ENCODE results near the gene DAPK2. TPM values are rescaled to one million over a fixed set of nuclear protein-coding genes. Genes with fewer than 3 reads are reported as not detected.

DAPK2 gene
- total RNA-seq, 2 donors from 2014 or later = 2.1 to 3.1 TPM

DNA sequence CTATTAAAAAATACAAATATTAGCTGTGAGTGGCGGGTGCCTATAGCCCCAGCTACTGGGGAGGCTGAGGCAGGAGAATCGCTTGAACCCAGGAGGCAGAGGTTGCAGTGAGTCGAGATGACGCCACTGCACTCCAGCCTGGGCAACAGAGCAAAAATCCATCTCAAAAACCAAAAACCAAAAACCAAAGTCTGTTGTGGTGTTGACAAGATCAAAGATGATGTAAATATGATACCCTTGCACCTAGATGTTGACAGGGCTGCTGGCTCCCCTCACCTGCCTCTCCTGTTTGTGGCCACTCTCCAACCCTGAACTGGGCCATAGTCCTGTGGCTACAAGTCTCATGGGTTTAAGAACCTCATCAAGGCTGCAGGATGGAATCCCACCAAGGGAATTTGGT, 16.2 kb downstream of the DAPK2 start:
- no peak for DNase-seq (ENCODE audit: low spot score)
- intact Hi-C loops (cut with DNase I) = no loop called here

DNA sequence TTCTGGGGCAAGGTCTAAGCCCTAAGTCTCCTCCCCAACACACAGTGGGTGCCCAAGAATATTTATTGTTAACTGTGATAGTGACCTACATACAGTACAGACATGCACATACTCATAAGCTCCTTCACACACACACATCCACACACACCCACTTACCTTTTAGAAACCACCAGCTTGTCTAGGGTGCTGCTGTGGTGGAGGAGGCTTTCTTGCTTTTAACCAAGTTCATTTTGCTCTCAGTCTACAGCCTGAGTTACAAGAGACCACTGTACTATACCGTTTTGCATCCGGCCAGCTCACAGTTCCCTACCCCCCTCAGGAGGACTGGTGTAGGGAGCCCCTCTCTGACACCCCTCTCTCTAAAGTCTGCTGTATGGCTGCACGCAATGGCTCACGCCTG, 16.7 kb downstream of the DAPK2 start:
- no peak for DNase-seq (ENCODE audit: low spot score)
- intact Hi-C loops (cut with DNase I) = no loop called here

DNA sequence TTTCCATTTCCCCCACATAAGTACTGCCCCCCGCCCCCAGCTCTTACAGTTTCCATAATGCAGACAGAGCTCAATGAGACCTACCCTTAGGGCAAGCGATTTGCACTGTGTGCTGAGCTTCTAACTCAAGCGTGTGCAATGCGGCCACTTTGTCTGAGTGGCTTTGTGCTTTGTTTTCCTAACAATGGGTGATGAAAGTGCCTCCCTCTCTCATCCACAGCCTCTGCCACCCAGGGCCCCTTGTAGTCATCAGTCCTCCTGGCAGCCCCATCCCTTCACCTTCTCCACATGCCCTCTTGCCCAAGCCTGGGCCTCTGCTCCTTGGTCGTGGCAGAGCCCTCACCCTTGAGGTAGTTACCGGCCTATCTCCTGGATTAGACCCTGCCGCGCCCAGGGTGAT, 17.2 kb downstream of the DAPK2 start:
- DNase-seq (ENCODE audit: low spot score) = no peak
- intact Hi-C loops (cut with DNase I) = no loop called here

DNA sequence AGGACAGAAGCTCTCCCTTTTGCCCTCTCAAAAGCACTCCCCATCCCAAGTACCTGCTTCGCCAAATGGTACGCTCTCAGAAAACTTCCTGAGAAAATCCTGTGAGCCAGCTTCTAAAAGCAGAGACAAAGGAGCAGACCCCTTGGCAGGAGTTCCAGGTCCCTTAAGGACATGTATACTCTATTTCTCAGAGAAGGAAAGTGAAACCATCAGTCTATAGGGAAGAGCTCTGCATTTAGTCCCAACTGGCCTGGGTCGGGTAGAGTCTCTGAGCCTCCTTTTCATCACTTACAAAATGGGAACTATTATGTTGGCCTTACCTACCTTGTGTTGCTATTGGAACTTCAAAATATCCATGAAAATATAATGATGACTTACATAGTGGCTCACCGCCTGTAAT, 19.7 kb downstream of the DAPK2 start:
- intact Hi-C loops (cut with DNase I) = no loop called here
- DNase-seq (ENCODE audit: low spot score) = no peak

DNA sequence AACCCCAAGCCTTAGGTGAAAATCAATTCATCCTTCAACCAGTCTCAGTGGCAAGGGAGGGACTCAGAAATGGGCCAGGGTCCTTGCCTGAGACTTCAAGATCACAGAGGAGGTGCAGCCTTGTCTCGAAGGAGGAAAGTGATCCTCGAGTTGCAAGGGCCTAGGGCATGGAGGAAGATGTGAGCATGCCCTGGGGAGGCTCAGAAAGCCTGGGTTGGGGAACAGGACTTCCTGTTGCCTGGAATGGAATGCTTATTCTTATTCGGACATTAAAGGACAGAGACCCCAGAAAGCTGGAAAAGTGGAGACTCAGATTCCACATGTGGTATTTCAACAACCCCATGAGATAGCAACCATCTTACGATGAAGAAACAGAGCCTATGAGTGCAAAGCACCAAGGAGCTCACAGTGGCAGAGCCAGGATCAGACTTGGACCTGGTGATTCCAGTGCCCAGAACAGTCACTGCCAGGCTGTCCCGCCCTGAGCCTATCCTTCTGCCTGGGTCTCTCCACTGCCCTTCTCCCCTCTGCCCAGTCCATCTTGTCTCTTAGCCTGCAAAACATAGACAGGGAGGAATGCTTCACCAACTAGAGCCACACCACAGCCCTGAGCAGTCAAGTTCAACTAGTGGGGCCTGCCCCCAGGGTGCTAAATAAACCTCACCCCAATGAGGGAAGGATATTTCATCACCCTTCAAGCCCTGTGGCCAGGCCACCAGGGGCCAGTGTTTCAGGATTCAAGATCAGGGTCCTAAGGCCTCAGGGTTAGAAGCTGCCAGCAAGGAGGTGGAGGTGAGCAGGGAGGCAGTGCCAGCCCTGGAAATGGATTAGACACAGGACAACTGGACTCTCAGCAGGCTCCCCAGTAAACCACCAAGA, 21.9 kb downstream of the DAPK2 start:
- no peak for DNase-seq (ENCODE audit: low spot score)
- intact Hi-C loops (cut with DNase I) = no loop called here

- intact Hi-C loops (cut with DNase I) = no loop called here
Observed at GRCh38 chr15:64023220-64023619, 23.1 kb downstream of the DAPK2 start.

DNA sequence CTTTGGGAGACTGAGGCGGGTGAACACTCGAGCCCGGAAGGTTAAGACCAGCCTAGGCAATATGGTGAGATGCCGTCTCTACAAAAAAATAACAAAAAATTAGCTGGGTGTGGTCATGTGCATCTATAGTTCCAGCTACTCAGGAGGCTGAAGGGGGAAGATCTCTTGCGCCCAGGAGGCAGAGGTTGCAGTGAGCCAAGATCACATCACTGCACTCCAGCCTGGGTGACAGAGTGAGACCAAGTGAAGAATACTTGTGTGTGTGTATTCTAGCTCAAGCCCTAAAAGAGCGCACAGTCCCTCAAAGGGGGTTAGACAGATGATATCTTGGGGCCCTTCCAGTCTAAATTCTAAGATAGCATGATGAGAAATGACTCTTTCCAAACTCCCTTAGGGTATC, 23.7 kb downstream of the DAPK2 start:
- DNase-seq (ENCODE audit: low spot score) = no peak
- intact Hi-C loops (cut with DNase I) = no loop called here

More at GRCh38 chr15:64023220-64023619, 23.1 kb downstream of the DAPK2 start:
- no peak for DNase-seq (ENCODE audit: low spot score)

DNA sequence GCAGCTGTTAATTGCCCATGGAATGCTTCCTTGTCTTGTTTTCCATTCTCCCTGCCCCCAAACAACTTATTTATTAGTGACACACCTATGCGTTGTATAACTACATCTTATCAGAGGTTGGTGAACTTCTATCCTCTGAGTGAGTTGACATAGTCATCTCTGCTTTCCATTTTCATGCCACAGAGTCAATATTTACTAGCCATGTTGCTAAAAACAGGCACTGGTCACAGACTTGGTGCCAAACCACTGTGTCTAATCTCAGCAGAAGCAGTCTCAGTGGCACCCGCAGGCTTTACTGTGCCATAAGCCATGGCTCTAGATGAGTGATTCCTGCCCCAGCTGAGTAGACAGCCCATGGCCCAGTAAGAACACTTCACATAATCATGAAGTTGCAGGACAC, 26.5 kb downstream of the DAPK2 start:
- DNase-seq (ENCODE audit: low spot score) = no peak
- intact Hi-C loops (cut with DNase I) = no loop called here

DNA sequence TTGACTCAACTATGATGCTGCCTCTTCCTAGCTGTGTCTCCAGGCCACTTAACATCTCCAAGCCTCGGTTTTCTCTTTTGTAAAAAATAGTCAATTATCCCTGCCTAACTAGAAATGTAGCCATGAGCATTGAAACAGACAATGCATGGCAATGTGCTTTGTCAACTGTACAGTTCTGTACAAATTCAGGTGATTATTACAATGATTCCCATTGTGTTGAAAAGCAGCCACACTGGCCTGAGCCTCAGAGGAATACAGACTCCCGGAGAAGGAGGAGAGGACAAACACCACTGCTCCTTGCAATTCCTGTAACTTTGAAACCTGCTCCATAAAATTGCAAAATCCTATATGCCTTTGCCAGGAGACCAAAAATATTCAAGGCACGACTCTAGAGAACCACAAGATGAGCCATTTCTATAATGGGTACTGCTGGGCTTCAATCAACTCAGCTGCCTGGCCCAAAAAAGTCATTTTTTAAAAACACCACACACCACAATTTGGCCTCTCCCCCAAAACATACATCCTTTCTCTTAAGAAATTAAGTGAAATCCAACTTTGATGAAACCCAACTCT, 28.6 kb downstream of the DAPK2 start:
- DNase-seq (ENCODE audit: low spot score) = no peak
- intact Hi-C loops (cut with DNase I) = no loop called here

GRCh38 chr15:64017082-64017588, 29.1 kb downstream of the DAPK2 start:
- intact Hi-C loops (cut with DNase I) = no loop called here
- no peak for DNase-seq (ENCODE audit: low spot score)

DNA sequence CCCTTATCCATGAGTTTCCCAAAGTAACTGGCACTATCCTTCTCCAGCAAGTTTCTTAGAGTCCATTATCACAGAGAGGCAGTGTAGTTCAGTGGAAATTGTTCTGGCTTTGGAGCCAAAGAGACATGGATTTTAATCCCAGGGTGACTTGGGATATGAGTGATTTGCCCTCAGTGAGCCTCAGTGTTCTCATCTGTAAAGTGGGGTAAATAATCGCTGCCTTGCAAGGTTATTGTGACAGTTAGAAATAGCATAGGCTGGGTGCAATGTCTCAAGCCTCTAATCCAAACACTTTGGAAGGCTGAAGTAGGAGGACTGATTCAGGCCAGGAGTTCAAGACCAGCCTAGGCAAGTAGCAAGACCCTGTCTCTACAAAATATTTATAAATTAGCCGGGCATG, 30.0 kb downstream of the DAPK2 start:
- intact Hi-C loops (cut with DNase I) = no loop called here

DNA sequence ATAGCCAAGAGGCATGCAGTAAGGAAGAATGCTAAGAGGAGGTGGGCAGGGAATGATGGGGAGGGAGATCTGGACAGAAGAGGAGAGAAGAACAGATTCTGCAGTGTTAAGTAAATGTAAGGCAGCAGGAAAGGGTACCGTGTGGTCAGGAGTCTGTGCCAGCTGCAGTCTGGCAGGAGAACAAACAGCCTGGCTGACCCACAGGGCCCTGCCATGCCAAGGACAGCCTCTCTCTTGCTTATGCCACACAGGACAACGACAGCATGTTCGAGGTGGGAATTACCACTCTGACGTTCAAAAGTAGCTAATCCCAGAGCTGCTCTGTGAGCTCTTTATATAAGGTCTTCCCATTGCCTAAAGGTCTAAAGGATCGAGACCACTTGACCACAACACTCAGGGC, 31.3 kb downstream of the DAPK2 start:
- intact Hi-C loops (cut with DNase I) = no loop called here

More for the DNA sequence above, 30.0 kb downstream of the DAPK2 start:
- DNase-seq (ENCODE audit: low spot score) = no peak

GRCh38 chr15:64013179-64014062, 32.9 kb downstream of the DAPK2 start:
- intact Hi-C loops (cut with DNase I) = no loop called here
- no peak for DNase-seq (ENCODE audit: low spot score)

More for the DNA sequence above, 31.3 kb downstream of the DAPK2 start:
- DNase-seq (ENCODE audit: low spot score) = no peak

DNA sequence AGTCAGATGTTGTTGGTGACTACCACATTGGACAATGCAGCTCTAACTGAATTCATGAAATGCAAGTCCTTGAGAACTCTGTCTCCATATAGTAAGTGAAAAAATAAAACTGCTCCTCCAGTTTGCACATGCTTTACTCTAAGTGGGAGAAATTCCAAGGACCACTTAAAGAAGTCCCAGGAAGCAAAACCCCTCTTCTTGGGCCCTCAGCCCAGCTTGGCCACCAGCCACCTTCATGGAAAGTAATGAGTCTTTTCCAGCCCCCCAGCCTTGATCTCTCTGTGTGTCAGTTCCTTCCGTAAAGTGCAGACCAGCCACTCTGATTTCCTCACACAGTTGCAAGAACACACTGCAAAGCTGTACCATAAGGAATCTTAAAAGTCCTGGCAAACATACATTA, 34.5 kb downstream of the DAPK2 start:
- DNase-seq (ENCODE audit: low spot score) = no peak
- intact Hi-C loops (cut with DNase I) = no loop called here

DNA sequence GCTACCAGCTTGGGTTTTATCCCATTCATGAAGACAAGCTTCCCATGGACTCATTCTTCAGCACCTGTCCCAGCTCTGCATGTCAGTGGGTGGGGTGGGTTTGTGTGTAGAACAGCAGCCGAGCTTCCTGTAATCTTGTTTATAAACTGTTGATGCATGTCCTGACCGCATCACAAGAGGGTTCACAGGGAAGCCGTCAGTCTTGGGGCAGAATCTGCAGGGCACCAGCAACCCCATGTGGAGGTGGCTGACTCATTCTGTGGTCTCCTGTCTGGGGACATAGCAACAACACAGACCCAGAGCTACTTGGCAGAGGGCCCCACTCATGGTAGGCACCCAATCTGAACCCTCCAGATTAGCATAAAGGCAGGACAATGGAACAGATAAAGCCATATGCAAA, 35.6 kb downstream of the DAPK2 start:
- peak; percentile 80 for DNase-seq (ENCODE audit: low spot score)
- intact Hi-C loops (cut with DNase I) = no loop called here

DNA sequence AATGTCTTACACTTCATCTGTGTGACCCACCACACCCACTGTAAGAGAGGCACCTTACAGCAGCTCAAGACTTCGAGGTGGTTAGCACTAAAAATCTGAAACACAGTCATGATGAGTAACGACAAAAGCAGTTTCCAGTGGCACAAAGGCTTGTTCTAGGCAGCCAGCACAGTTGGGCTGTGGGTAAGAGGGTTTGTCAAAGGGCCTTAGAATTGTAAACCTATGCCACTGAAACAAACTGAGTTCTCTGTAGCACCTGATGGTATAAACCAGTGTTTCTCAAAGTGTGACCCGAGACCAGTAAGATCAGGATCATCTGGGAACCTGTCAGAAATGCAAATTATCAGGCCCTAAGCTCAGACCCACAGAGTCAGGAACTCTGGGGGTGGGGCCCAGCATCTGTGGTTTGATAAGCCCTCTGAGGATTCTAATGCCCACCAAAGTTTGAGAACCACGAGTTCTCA, 36.5 kb downstream of the DAPK2 start:
- intact Hi-C loops (cut with DNase I) = no loop called here
- no peak for DNase-seq (ENCODE audit: low spot score)

DNA sequence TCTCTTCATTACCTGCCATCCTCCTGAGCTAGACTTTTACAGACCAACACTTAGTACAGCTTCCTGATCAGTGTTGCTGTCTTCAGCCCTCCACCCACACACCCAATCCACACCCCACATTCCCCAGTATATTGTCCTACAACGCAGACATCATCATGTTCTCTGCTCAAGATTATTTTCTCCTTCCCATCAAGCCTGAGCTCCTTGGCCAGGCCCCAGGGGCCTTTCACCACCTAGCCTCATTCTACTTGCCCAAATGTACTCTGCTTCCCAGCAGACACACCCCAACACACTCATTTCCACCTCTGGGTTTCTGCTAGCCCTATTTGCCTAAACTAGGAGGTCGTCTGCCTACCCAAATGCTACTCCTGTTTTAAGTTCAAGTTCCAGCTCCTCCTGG, 37.0 kb downstream of the DAPK2 start:
- intact Hi-C loops (cut with DNase I) = no loop called here
- DNase-seq (ENCODE audit: low spot score) = no peak

DNA sequence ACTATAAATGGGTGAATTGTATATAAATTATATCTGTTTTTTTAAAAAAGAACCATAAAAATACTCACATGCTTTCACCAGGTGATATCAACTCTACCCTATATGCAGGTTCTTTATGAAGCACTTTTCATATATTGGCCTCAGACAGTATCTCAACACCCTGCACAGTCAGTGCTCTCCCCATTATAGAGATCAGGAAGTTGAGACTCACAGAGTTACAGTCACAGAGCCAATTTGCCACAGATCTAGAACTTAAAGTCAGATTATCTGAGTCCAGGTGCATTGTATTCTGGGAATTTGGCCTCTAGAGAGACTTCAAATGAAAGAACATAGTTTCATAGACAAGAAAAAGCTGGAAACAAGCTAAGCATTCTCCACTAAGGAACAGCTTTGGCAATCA, 38.1 kb downstream of the DAPK2 start:
- intact Hi-C loops (cut with DNase I) = no loop called here
- no peak for DNase-seq (ENCODE audit: low spot score)

DNA sequence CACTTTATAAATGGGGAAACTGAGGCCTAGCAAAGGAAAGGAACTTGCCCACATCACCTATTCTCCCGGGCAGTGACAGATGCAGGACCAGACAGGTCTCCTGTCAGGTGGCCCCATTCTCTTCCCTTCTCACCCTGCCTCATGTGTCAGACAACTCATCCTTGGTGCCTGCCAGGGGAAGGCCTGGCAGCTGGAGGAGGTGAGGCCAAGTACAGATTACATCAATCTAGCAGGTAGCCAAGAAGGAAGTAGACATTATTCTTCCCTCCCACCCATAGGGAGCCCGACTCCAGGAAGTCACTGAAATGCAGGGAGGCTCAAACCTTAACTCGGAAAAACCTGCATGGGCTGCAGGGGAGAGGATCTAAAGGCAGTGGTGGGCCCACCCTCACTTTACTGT, 39.6 kb downstream of the DAPK2 start:
- DNase-seq (ENCODE audit: low spot score) = no peak
- intact Hi-C loops (cut with DNase I) = no loop called here

GRCh38 chr15:64004587-64004986, 41.7 kb downstream of the DAPK2 start:
- intact Hi-C loops (cut with DNase I) = no loop called here
- no peak for DNase-seq (ENCODE audit: low spot score)

All from posterior vena cava (tissue), 2 donors.